Measurements from ENCODE around the gene DUSP9. TPM values are rescaled to one million over a fixed set of nuclear protein-coding genes. Genes with fewer than 3 reads are reported as not detected.

The DUSP9 gene
- polyA plus RNA-seq, 1 experiment, result not detected

GRCh38 chrX:153622661-153623309 is 24.2 kb upstream of the DUSP9 start:
- ChIA-PET POLR2A (no interaction called here), CTCF (interaction anchor here (1.1 kb wide), 2 partner anchors 13 to 45 kb away, joined by 6 to 7 read pairs; no protein-coding TSS in a partner anchor)
- no peak for DNase-seq (ENCODE audit: low read depth, low spot score)
- TF ChIP-seq CTCF (IDR thresholded peaks at IDR 0.05; ENCODE audit: low read depth, low read length), result no peak
- Histone ChIP-seq H3K9me3 (ENCODE audit: control insufficient read depth, insufficient read depth, low read length) (no peaks in the 10 kb centered on the region), H3K27ac (ENCODE audit: low read depth, low read length) (no peak overlapping the region), H3K27me3 (ENCODE audit: control insufficient read depth, insufficient read depth, low read length) (peaks cover 18% of the 10 kb centered on the region), H3K4me3 (ENCODE audit: low read depth, low read length) (no peak overlapping the region)

DNA sequence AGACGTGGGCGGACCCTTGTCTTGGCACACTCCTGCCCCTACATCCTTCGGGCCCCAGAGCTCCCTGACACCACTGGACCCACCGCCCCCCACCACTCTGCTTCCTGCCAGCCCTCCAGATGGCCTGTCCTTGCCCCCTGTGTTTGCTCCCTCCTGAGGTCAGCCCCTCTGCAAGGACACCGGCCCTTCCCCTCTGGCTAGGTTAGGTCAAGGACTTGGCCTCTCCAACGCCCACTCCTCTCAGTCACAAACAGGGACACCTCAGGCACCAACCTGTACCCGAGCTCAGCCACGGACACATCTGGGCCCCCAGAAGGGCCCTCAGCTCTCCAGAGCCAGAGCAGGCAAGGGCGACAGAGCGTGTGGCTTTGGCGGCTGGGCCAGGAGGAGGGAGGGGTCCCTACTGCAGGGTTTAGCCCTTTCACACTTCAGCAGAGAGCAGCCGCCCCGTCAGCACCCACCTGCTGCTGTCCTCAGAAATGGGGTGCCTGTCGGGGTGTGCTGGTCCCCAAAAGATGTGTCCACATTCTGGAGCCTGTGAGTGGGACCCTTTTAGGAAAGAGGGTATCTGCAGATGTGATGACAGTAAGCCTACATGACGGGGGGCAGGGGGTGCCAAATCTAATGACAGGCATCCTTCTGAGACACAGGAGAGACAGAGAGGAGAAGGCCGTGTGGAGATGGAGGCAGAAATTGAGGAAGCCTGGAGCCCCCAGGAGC is 23.5 kb upstream of the DUSP9 start:
- ChIA-PET POLR2A (no interaction called here), CTCF (interaction anchor here (0.6 to 1.1 kb wide), 3 partner anchors 11 to 45 kb away, joined by 6 to 7 read pairs (median 6); no protein-coding TSS in a partner anchor)
- no peak for TF ChIP-seq CTCF (IDR thresholded peaks at IDR 0.05; ENCODE audit: low read depth, low read length)
- DNase-seq (ENCODE audit: low read depth, low spot score), result no peak
- Histone ChIP-seq H3K27me3 (ENCODE audit: control insufficient read depth, insufficient read depth, low read length) (peaks cover 18% of the 10 kb centered on the region), H3K9me3 (ENCODE audit: control insufficient read depth, insufficient read depth, low read length) (no peaks in the 10 kb centered on the region), H3K27ac (ENCODE audit: low read depth, low read length) (no peak overlapping the region), H3K4me3 (ENCODE audit: low read depth, low read length) (no peak overlapping the region)

DNA sequence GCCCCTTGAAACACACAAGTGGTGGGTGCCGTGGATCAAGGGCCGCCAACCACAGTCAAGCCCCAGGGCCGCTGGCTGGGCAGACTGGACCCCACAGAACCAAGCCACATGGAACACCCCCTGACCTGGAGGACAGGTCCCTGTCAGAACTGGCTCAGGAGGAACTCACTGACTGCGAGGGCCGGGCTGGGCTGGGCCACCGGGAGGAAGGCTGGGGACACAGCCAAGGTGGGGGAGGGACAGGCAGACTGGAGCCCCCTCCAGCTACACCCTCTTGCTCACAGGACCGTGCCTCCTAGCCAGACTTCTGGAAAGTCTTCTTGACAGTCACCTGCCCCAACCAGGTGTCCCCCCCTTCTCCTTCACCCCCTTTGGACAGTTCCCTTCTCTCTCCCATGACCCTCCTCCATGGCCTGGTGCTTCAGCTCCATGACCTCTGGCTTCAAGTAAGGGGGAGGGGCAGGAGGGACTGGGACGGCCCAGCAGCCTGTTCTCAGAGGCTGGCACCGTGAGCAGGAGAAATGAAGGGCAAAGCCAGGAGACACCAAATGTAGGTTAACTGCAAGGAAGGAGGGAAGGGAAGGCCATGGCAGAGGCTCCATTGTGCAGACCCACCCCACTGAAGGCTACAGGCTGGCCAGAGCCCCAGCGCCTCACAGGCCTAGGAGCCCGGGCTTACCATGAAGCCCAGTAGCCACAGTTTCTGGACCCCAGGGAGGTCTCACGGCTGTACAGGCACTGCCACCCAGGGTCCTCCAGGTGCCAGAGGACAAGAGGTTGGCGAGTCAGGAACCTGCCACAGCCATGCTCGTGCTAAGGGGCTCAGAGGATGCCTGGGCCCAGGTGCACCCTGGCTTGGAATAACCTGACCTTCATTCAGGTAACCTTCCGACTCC is 22.6 kb upstream of the DUSP9 start:
- no peak for TF ChIP-seq CTCF (IDR thresholded peaks at IDR 0.05; ENCODE audit: low read depth, low read length)
- no peak overlapping the region for H3K27ac ChIP-seq (ENCODE audit: low read depth, low read length)
- H3K27me3 ChIP-seq (ENCODE audit: control insufficient read depth, insufficient read depth, low read length), result peaks cover 18% of the 10 kb centered on the region
- CTCF ChIA-PET, result no interaction called here
- DNase-seq (ENCODE audit: low read depth, low spot score), result no peak
- H3K4me3 ChIP-seq (ENCODE audit: low read depth, low read length), result no peak overlapping the region
- POLR2A ChIA-PET, result no interaction called here
- H3K9me3 ChIP-seq (ENCODE audit: control insufficient read depth, insufficient read depth, low read length), result no peaks in the 10 kb centered on the region

DNA sequence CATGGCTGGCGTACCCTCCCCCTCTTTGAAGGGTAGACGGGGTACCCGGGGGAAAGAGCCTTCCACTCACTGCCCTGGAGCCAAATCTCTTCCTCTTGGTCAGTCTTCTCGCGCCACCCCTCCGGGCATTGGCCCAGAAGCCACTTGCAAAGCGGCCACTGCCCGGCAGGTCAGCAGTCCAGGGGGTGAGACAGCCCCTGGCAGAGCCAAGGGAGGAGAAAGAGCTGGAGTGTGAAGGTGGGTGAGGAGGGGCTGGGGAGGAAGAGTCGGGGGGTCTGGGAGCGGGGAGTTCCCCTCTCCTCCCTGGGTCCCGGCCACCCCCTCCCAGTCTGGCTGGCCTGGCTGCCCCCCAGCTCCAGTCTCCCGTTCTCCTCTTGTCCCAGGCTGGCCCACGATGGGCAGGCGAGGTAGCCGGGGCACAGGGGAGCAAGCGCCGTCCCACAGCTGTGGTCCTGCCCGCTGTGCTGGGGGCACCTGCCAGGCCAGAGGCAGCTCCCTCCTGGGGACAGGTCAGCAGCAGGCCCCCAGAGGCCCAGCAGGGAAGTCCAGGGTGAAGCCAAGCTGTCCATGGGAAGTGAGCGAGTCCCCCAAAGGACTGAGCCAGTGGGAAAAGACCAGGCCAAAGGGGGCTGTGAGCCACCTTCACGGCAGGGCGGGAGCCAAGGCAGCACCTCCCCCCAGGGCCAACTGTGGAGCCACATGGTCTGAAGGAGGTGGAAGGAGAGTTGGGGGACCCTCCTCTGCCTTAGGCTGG is 21.6 kb upstream of the DUSP9 start:
- CTCF ChIA-PET, result no interaction called here
- Histone ChIP-seq H3K4me3 (ENCODE audit: low read depth, low read length) (no peak overlapping the region), H3K9me3 (ENCODE audit: control insufficient read depth, insufficient read depth, low read length) (no peaks in the 10 kb centered on the region), H3K27me3 (ENCODE audit: control insufficient read depth, insufficient read depth, low read length) (peaks cover 16% of the 10 kb centered on the region), H3K27ac (ENCODE audit: low read depth, low read length) (no peak overlapping the region)
- TF ChIP-seq CTCF (IDR thresholded peaks at IDR 0.05; ENCODE audit: low read depth, low read length), result no peak
- DNase-seq (ENCODE audit: low read depth, low spot score), result no peak
- POLR2A ChIA-PET, result no interaction called here
